ENCODE measurements around the gene KLF4.

KLF4 gene

GRCh38 chr9:107443786-107444185 lies 45.8 kb downstream of the KLF4 start:
- Mint-ChIP-seq H3K4me3 (no peak overlapping the region), H3K9me3 (ENCODE audit: low read depth) (no peaks in the 10 kb centered on the region)

GRCh38 chr9:107439991-107440456 lies 49.5 kb downstream of the KLF4 start:
- H3K9me3 Mint-ChIP-seq (ENCODE audit: low read depth), result no peaks in the 10 kb centered on the region
- peaks cover 5% of the 10 kb centered on the region for H3K27me3 Mint-ChIP-seq
- H3K4me3 Mint-ChIP-seq, result no peak overlapping the region
- no peak overlapping the region for H3K27ac Mint-ChIP-seq
- no peaks in the 10 kb centered on the region for H3K36me3 Mint-ChIP-seq
- no peaks in the 10 kb centered on the region for H3K4me1 Mint-ChIP-seq (ENCODE audit: low read depth)

More at GRCh38 chr9:107443786-107444185, 45.8 kb downstream of the KLF4 start:
- no peak overlapping the region for H3K27ac Mint-ChIP-seq
- H3K4me1 Mint-ChIP-seq (ENCODE audit: low read depth), result no peaks in the 10 kb centered on the region
- no peaks in the 10 kb centered on the region for H3K36me3 Mint-ChIP-seq
- H3K27me3 Mint-ChIP-seq, result peaks cover 2% of the 10 kb centered on the region

GRCh38 chr9:107438211-107439031 lies 51.1 kb downstream of the KLF4 start:
- Mint-ChIP-seq H3K9me3 (ENCODE audit: low read depth) (no peaks in the 10 kb centered on the region), H3K27ac (no peak overlapping the region), H3K4me3 (no peak overlapping the region), H3K36me3 (no peaks in the 10 kb centered on the region), H3K4me1 (ENCODE audit: low read depth) (no peaks in the 10 kb centered on the region), H3K27me3 (peaks cover 5% of the 10 kb centered on the region)

- no peak overlapping the region for H3K27ac Mint-ChIP-seq
- H3K27me3 Mint-ChIP-seq, result peaks cover 5% of the 10 kb centered on the region
- no peaks in the 10 kb centered on the region for H3K36me3 Mint-ChIP-seq
- no peak overlapping the region for H3K4me3 Mint-ChIP-seq
- H3K9me3 Mint-ChIP-seq (ENCODE audit: low read depth), result no peaks in the 10 kb centered on the region
- no peaks in the 10 kb centered on the region for H3K4me1 Mint-ChIP-seq (ENCODE audit: low read depth)
These were observed 51.9 kb downstream of the KLF4 start for GRCh38 chr9:107437716-107438115.

- Mint-ChIP-seq H3K4me3 (no peak overlapping the region), H3K4me1 (ENCODE audit: low read depth) (no peaks in the 10 kb centered on the region), H3K27ac (no peak overlapping the region)
These were observed 54.2 kb downstream of the KLF4 start for GRCh38 chr9:107435415-107435814.

More at GRCh38 chr9:107435415-107435814, 54.2 kb downstream of the KLF4 start:
- Mint-ChIP-seq H3K36me3 (no peaks in the 10 kb centered on the region), H3K9me3 (ENCODE audit: low read depth) (no peaks in the 10 kb centered on the region), H3K27me3 (peaks cover 3% of the 10 kb centered on the region)
